GM08714 (cell line): Measurements from ENCODE around the gene CDX1.

Experiments
- H3K4me3 ChIP-seq: fragments of 200-500 bp; sonication (Bioruptor generic); 2 replicates; pipeline ENCODE4 v1.5.1; 2014; ENCODE audit warnings: mild to moderate bottlenecking, low read length, inconsistent platforms
- ZNF274 ChIP-seq: IDR thresholded peaks from 2 replicates; pipeline ENCODE4 v1.6.1; 2012; ENCODE audit warnings: mild to moderate bottlenecking, low read depth, low read length

The CDX1 gene

DNA sequence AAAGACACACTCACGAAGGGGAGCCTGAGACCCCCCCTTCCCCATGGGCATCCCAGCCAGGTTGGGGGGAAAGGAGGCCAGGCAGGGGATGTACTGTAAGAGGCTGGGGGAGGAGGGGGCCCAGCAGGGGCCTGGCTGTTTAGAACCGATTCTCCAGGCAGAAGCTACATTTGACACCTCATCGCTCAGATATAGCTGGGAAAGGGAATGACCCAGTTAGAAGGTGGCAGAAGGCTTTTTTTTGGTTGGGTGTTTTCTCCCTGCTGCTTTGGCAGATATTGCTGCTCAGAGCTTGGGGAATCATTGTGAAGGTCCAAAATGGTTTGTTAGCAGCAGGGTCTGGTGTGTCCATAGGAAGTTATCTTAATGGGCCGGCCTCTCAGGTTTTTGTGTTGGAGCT, 6.0 kb downstream of the CDX1 start:
- no peak overlapping the region for H3K4me3 ChIP-seq
- TF ChIP-seq ZNF274: no peak

DNA sequence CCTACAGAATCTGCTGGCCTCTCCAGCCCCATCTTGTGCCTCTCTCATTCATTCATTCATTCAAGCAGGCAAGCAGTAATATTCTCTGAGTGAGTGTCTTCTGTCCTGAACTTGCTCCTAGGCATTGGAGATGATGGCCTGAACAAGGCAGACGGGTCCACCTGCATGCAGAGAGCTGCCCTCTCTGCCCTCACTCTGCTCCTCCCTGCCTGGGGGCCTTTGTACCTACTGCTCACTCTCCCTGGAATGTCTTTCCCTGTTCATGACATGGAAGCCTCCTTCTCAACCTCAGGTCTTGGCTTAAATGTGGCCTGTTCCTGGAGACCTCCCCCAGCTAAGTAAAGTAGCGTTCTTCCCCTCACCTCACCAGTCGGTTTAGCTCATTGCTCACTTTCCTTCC, 6.6 kb downstream of the CDX1 start:
- no peak overlapping the region for H3K4me3 ChIP-seq
- no peak for TF ChIP-seq ZNF274

DNA sequence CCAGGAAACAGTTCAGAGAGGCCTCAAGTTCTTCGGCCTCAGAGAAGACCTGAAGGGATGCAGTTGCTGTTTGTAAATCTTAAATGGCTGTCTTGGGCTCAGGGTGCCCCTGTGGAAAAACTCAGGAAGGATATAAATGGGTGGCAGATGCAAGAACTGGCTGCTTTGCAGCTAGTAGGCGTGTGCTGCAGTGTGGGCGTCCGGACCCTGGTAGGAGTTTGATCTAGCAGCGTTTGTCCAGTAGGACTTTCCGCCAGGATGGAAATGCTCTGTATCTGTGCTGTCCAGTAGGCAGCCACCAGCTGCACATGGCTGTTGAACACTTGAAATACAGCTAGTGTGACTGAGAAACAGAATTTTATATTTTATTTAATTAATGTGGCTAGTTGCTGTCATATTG, 7.7 kb downstream of the CDX1 start:
- TF ChIP-seq ZNF274: no peak
- H3K4me3 ChIP-seq: no peak overlapping the region

DNA sequence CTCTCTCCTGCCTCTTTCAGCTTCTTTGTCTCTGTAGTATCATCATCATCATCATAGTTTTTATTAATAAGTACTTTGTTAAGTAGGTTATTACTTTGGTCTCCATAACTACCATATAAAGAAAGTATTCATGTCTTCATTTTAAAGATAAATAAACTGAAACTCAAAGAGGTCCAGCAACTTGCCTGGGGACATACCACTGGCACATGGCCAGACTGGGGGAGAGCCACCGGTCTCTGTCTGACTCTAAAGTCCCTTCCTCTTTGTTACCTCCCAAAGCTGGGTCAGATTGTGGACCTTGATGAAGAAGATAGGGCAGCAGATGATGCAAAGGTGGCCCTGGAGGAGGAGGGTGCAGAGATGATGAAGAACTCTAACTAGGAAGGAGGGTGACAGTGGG, 8.5 kb downstream of the CDX1 start:
- H3K4me3 ChIP-seq: no peak overlapping the region
- no peak for TF ChIP-seq ZNF274

DNA sequence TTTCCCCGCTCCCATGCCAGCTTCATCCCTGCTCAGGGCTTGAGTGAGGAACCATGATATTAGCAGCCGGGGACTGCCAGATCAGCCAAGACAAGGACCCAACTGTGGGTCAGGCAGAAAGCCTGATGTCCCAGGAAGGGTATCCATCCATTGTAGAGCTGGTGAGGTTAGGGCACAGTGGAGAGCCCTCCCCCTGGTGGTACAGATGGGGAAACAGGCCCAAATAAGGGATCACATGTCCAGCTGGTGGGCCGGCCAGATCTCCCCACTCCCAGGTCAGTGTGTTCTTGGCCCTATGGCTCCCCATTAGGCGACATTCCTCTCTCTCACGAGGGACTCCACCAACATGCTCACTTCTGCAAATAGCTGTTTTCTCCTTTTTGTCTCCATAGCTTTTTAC, 9.0 kb downstream of the CDX1 start:
- TF ChIP-seq ZNF274: no peak
- H3K4me3 ChIP-seq: no peak overlapping the region

DNA sequence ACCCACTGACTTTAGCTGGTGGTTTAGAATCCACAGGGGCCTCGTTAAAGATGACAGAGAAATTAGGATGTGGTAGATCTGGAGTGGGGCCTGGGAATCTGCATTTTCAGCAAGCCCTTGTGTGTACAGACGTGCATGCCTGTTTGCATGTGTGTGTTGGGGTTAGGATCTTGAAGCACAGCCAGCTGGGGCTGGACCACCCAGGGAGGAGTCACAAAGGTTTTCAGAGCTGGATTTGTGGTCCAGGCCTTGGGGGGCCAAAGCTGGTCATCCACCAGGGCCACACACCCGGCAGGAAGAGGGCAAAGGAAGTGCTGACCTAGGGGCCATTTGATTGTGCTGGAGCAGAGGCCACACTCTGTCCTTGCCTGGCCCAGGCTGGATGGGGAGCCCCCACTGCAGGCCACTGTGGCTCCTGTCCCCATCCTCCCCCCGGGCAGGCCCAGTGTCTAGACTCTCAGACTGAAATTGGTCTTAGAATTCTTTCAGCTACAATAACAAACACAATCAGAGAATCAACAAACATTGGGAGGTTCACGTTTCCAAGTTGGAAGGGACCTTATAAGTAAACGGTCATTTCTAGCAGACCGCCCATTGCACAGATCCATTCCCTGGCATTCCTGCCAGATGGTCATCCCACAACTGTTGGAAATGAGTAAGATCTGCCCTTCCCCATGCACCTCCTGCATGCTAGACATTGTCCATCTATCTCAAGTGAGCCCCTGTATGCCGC, 10.3 kb downstream of the CDX1 start:
- H3K4me3 ChIP-seq: no peak overlapping the region
- TF ChIP-seq ZNF274: no peak

DNA sequence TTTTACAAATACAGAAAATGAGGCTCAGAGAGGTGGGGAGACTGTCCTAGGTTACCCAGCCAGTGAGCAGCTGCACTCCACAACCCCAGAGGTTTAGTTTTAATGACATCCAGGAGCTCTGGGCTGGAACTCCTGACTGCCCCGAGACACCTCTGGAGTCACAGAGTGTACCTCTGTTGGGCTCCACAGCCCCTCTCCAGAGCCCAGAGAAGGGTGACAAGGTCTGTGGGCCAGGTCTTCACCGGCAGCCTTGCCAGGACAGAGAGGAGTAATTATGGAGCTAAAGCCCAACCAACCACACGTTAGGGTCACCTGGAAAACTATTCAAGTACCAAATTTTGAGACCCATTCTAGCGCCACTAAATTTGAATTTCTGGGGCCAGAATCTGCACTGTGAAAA, 11.1 kb downstream of the CDX1 start:
- no peak for TF ChIP-seq ZNF274
- no peak overlapping the region for H3K4me3 ChIP-seq

DNA sequence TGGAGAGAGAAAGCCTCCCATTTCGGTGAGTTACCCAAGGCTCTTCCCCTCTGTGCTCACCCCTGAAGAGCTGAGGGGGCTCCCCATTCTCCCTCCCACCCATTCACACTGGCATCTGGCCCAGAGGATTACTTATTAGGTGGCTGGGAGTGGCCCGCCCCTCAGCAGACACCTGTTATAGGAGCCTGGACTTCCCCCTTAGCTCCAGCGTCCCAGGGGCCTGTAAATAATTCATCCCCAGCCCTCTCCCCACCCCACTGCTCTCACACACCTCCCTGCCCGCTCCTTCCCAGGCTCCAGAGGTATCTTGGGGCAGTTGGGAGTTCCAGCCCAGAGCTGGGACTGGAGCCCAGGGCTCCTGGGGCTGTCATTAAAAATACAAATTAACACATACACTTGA, 11.7 kb downstream of the CDX1 start:
- H3K4me3 ChIP-seq: no peak overlapping the region
- TF ChIP-seq ZNF274: no peak

DNA sequence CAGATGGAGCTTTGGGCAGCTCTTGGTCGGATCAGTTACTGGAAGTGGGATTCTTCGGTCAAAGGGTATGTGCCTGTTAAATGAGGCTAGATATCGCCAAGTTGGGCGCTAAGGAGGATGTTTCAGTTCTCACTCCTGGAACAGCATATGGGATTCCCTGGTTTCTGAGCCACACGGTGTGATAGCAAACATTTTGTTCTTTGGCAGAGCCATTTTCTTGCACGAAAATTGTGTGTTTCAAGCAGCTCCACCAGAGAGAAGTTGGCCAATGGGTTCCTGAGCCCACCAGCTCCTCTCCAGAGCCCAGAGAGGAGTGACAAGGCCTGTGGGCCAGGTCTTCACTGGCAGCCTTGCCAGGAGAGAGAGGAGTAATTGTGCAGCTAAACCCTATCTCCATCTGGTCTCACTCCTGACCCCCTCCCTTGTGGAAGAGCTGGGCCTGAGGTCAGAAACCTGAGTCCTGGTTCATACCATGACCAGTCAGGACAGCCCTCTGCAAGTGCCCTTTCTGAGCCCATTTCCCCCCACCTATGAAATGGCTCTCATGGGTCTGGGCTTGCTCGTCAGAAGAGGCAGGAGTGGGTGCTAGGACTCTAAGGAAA, 12.5 kb downstream of the CDX1 start:
- H3K4me3 ChIP-seq: no peak overlapping the region
- no peak for TF ChIP-seq ZNF274

DNA sequence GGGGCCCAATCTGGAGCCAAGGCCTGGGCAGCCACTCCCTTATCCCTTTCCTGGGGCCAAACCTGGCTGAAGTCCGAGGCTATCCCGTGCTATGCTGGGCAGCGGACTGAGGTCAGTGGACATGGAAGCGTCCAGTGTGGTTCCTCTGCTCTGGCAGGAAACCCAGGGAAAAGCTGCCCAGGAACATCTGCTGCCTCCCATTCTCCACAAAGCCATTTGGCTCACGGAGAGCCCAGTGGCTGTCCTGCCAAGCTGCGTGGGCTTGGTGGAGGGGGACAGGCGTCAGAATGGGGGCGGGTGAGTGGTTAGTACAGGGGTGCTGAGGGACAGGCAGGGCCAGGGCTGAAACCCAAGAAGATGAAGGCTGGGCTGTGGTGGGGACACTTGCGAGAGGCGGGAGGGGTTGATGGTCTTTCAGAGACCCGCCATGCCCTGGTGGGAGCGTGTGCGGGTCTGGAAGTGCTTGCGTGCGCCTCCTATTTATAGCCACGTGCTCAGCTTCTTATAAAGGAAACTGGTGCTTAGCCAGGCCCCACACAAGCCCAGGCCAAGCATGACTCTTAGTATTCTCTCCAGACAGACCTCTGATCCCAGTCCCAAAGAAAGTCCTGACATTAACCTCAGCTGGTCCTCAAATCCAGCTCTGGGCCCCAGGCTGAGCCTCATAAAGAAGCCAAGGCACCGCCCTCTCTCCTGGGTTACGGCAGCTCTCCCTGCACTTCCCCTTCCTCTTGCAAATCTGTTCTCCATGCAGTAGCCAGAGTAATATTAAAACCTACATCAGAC, 13.9 kb downstream of the CDX1 start:
- no peak overlapping the region for H3K4me3 ChIP-seq

DNA sequence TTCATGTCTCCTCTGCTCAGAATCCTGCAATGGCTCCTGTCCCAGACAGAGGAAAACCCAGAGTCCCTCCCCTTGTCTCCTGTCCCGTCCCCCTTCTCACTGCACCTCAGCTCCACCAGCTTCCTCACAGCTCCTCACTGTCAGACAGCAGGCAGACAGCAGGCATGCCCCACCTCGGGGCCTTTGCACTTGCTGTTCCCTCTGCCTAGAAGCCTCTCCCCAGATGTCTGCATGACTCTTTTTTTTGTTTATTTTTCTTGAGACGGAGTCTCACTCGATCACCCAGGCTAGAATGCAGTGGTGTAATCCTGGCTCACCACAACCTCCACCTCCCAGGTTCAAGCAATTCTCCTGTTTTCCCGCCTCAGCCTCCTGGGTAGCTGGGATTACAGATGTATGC, 14.4 kb downstream of the CDX1 start:
- H3K4me3 ChIP-seq: no peak overlapping the region
- TF ChIP-seq ZNF274: no peak

More for the DNA sequence above, 13.9 kb downstream of the CDX1 start:
- TF ChIP-seq ZNF274: no peak

DNA sequence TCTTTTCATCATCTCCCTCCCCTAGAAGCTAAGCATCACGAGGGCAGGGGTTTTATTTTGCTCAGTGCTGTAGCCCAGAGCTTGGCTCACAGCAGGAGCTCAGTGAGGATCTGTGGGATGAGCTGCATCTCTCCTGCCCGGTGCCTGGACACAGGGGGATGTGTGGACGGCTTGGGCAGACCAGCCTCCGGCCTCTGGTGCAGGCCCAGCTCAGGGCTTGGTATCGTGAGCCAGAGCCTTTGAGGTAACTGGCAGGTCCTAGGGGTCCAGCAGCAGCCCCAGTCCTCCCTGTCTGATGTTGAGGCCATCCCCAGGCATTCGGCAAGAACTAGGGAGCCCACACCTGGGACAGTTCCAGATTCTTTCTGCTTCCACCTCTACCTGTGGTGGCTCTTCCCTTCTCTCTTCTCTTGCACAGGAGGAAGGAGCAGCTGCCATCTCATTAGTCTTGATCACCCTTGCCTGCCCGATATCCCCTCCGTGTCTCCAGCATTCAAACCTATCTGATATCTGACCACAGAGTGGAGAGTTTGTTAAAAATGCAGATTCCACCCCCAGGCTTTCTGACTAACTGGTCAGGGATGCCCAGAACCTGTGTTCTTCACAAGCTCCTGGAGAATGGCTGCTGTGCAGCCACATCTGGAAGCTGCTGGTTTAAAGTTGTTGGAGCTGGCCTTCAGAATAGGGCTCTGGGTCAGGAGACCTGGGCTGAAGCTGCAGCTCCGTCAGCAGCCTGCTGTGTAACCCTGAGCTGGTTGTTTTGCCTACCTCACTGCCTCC, 15.4 kb downstream of the CDX1 start:
- no peak for TF ChIP-seq ZNF274
- no peak overlapping the region for H3K4me3 ChIP-seq

DNA sequence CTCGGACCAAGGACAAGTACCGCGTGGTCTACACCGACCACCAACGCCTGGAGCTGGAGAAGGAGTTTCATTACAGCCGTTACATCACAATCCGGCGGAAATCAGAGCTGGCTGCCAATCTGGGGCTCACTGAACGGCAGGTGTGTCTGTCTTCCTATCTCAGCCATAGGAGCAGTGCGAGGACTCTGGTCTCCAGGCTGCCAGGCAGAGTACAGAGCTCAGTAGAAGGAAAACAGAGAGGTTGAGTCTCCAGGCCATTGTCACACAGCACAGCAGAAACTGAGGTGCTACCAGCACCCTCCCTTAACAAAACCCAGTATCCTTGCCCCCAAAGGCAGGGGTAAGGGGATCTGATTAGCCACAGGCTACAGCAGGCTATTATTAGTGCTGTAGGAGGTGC, 16.2 kb downstream of the CDX1 start:
- no peak overlapping the region for H3K4me3 ChIP-seq
- no peak for TF ChIP-seq ZNF274

DNA sequence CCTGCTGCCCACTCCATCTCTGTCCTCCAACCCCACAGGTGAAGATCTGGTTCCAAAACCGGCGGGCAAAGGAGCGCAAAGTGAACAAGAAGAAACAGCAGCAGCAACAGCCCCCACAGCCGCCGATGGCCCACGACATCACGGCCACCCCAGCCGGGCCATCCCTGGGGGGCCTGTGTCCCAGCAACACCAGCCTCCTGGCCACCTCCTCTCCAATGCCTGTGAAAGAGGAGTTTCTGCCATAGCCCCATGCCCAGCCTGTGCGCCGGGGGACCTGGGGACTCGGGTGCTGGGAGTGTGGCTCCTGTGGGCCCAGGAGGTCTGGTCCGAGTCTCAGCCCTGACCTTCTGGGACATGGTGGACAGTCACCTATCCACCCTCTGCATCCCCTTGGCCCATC, 16.9 kb downstream of the CDX1 start:
- TF ChIP-seq ZNF274: no peak
- no peak overlapping the region for H3K4me3 ChIP-seq

DNA sequence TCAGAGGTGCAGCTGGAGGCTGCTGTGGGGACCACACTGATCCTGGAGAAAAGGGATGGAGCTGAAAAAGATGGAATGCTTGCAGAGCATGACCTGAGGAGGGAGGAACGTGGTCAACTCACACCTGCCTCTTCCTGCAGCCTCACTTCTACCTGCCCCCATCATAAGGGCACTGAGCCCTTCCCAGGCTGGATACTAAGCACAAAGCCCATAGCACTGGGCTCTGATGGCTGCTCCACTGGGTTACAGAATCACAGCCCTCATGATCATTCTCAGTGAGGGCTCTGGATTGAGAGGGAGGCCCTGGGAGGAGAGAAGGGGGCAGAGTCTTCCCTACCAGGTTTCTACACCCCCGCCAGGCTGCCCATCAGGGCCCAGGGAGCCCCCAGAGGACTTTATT, 17.4 kb downstream of the CDX1 start:
- no peak for TF ChIP-seq ZNF274
- no peak overlapping the region for H3K4me3 ChIP-seq
